T-cell (primary cell): Measurements from ENCODE around the gene LOXHD1. TPM values are rescaled to one million over a fixed set of nuclear protein-coding genes. Genes with fewer than 3 reads are reported as not detected.
A peak's percentile ranks its signal among the peaks of the same experiment; 100 is the strongest.

Source experiments
- ATAC-seq, 4 experiments: fragments of 200-7000 bp in 3 of 4; fragments of 150-1000 bp in 1 of 4; cut with Tn5 transposase; replicated peaks in 1 of 4; 1 replicate in 3 of 4; 2 replicates in 1 of 4; pipeline ENCODE4 v1.10.0; 2021; ENCODE audit warnings: moderate library complexity in 3 of 4, mild to moderate bottlenecking in 2 of 4, moderate number of reproducible peaks in 1 of 4
- CTCF ChIA-PET, 2 donors: fragments of 300-600 bp; sonication (Branson Sonifier 250); formaldehyde crosslinking; loops; one replicate each; lab custom pipeline; 2022; ENCODE audit warnings: antibody characterized with exemption in 2 of 2; lab: Charles Lee
- POLR2A ChIA-PET, 2 donors: fragments of 300-600 bp; sonication (Branson Sonifier 250); formaldehyde crosslinking; loops; one replicate each; lab custom pipeline; 2022; ENCODE audit warnings: antibody characterized with exemption in 2 of 2; lab: Charles Lee
- DNase-seq, 35 experiments: peaks; one replicate each; pipeline versions ENCODE4 v3.0.0 to v3.0.0-alpha.2; 2013 to 2023
- H3K27ac ChIP-seq: one replicate; pipeline ENCODE4 v1.5.1; 2013; ENCODE audit warnings: low read length
- H3K27me3 ChIP-seq, 2 experiments: replicated peaks in 1 of 2; 1 replicate in 1 of 2; 2 replicates in 1 of 2; pipeline versions ENCODE4 v1.6.1 to v1.7.0; 2013; ENCODE audit warnings: low read length in 1 of 2, mixed read lengths in 1 of 2; ENCODE audit not compliant: control insufficient read depth in 2 of 2, insufficient read depth in 2 of 2; ENCODE audit errors: extremely low read depth in 1 of 2
- H3K36me3 ChIP-seq, 2 donors: 1 replicate in 1 of 2; 2 replicates in 1 of 2; pipeline versions ENCODE4 v1.6.1 to v1.7.0; 2013; ENCODE audit warnings: low read length in 1 of 2; ENCODE audit not compliant: control insufficient read depth in 2 of 2, insufficient read depth in 1 of 2; ENCODE audit errors: extremely low read depth in 1 of 2
- H3K4me1 ChIP-seq, 2 experiments: 1 replicate in 1 of 2; 2 replicates in 1 of 2; pipeline versions ENCODE4 v1.6.1 to v1.7.0; 2013; ENCODE audit warnings: low read length in 2 of 2, mixed read lengths in 1 of 2; ENCODE audit not compliant: insufficient read depth in 2 of 2, control insufficient read depth in 1 of 2; ENCODE audit errors: extremely low read depth in 1 of 2
- H3K4me3 ChIP-seq, 2 donors: 1 replicate in 1 of 2; 2 replicates in 1 of 2; pipeline versions ENCODE4 v1.5.1 to v1.7.0; 2013; ENCODE audit warnings: mild to moderate bottlenecking in 2 of 2, low read length in 1 of 2, moderate library complexity in 1 of 2; ENCODE audit not compliant: control insufficient read depth in 1 of 2; ENCODE audit errors: extremely low read depth in 1 of 2
- H3K9me3 ChIP-seq: 2 replicates; pipeline ENCODE4 v1.7.0; 2013
- H3K27ac Mint-ChIP-seq, 2 donors: one replicate each; pipeline ENCODE4 v1.8.0; 2020 to 2021; ENCODE audit warnings: mild to moderate bottlenecking in 2 of 2, mixed read lengths in 2 of 2
- H3K27me3 Mint-ChIP-seq, 2 donors: one replicate each; pipeline ENCODE4 v1.8.0; 2021 to 2022; ENCODE audit warnings: mixed read lengths in 2 of 2
- H3K36me3 Mint-ChIP-seq: one replicate; pipeline ENCODE4 v1.8.0; 2021; ENCODE audit warnings: mixed read lengths
- H3K4me1 Mint-ChIP-seq, 3 donors: one replicate each; pipeline ENCODE4 v1.8.0; 2020 to 2022; ENCODE audit warnings: mixed read lengths in 3 of 3, mild to moderate bottlenecking in 1 of 3
- H3K4me3 Mint-ChIP-seq, 3 donors: one replicate each; pipeline ENCODE4 v1.8.0; 2020 to 2022; ENCODE audit warnings: mild to moderate bottlenecking in 3 of 3, mixed read lengths in 3 of 3, moderate library complexity in 3 of 3
- H3K9me3 Mint-ChIP-seq, 3 donors: one replicate each; pipeline ENCODE4 v1.8.0; 2020 to 2022; ENCODE audit warnings: mixed read lengths in 3 of 3
- WGBS: methylation state at CpG from one replicate; pipeline ENCODE4 v1.1.5; 2013; ENCODE audit warnings: missing lambda C conversion rate; ENCODE audit not compliant: insufficient coverage; 5-methylcytosine and 5-hydroxymethylcytosine counted together
- total RNA-seq, 35 experiments: library from RNA in 6 of 35; stranded (reverse) in 6 of 35; fragments of 120-200 nt in 1 of 35; gene quantifications; one replicate each; pipeline versions ENCODE4 v1.2.1 to v1.2.4 and lab custom pipeline; 2013 to 2026

LOXHD1 gene
- total RNA-seq, 5 donors from 2014 or later (not counting 1 experiment from before 2014, with no cell fraction given), result 0.07 to 0.21 (median 0.15) TPM; not detected in 1

GRCh38 chr18:46546111-46546640, 110.8 kb downstream of the LOXHD1 start:
- no peaks in the 10 kb centered on the region for H3K9me3 ChIP-seq
- POLR2A ChIA-PET, result no interaction called here
- no peaks in the 10 kb centered on the region for H3K36me3 ChIP-seq
- H3K4me1 Mint-ChIP-seq, result peaks cover 3 to 6% (median 4%) of the 10 kb centered on the region in 3 donors
- ATAC-seq (no peak), DNase-seq (no peak)
- H3K27ac Mint-ChIP-seq, result no peak overlapping the region
- no peak overlapping the region for H3K4me3 ChIP-seq
- peaks cover 0 to 6% (median 0%) of the 10 kb centered on the region in 3 donors for H3K9me3 Mint-ChIP-seq
- H3K27me3 ChIP-seq, result peaks cover 0 to 11% of the 10 kb centered on the region in 2 experiments
- no peak overlapping the region for H3K27ac ChIP-seq
- CTCF ChIA-PET, result no interaction called here
- H3K36me3 Mint-ChIP-seq, result no peaks in the 10 kb centered on the region
- H3K4me3 Mint-ChIP-seq, result no peak overlapping the region
- H3K4me1 ChIP-seq, result no peaks in the 10 kb centered on the region
- H3K27me3 Mint-ChIP-seq, result peaks cover 5 to 9% of the 10 kb centered on the region in 2 donors

- Histone ChIP-seq H3K4me1 (no peaks in the 10 kb centered on the region), H3K36me3 (no peaks in the 10 kb centered on the region), H3K27ac (no peak overlapping the region), H3K4me3 (no peak overlapping the region), H3K9me3 (no peaks in the 10 kb centered on the region), H3K27me3 (peaks cover 0 to 9% of the 10 kb centered on the region in 2 experiments)
- no peak for ATAC-seq
- WGBS, result 56% methylated on average over 4 of the region's 5 CpGs
- Mint-ChIP-seq H3K4me1 (peaks cover 3 to 6% (median 4%) of the 10 kb centered on the region in 3 donors), H3K36me3 (no peaks in the 10 kb centered on the region), H3K4me3 (no peak overlapping the region), H3K27ac (no peak overlapping the region), H3K27me3 (peaks cover 8 to 12% of the 10 kb centered on the region in 2 donors), H3K9me3 (peaks cover 0 to 6% (median 0%) of the 10 kb centered on the region in 3 donors)
- POLR2A ChIA-PET, result no interaction called here
- CTCF ChIA-PET, result no interaction called here
- no peak for DNase-seq
Measured at GRCh38 chr18:46542545-46542944, 114.5 kb downstream of the LOXHD1 start.

GRCh38 chr18:46541626-46542189, 115.3 kb downstream of the LOXHD1 start:
- Histone ChIP-seq H3K36me3 (no peaks in the 10 kb centered on the region), H3K4me3 (no peak overlapping the region), H3K27me3 (peaks cover 0 to 5% of the 10 kb centered on the region in 2 experiments), H3K9me3 (no peaks in the 10 kb centered on the region), H3K27ac (no peak overlapping the region), H3K4me1 (no peaks in the 10 kb centered on the region)
- H3K36me3 Mint-ChIP-seq, result no peaks in the 10 kb centered on the region
- no peak for ATAC-seq
- H3K9me3 Mint-ChIP-seq, result peaks cover 0 to 6% (median 0%) of the 10 kb centered on the region in 3 donors
- H3K4me3 Mint-ChIP-seq, result no peak overlapping the region
- ChIA-PET CTCF (no interaction called here), POLR2A (no interaction called here)
- no peak for DNase-seq
- H3K4me1 Mint-ChIP-seq, result peaks cover 3 to 6% (median 4%) of the 10 kb centered on the region in 3 donors
- WGBS, result 71% methylated on average over 2 of the region's 7 CpGs
- H3K27me3 Mint-ChIP-seq, result peaks cover 8% of the 10 kb centered on the region in 2 donors
- no peak overlapping the region for H3K27ac Mint-ChIP-seq

- no CpG with 5 or more reads among the region's 3 CpGs for WGBS
- no peak for ATAC-seq
- Histone ChIP-seq H3K4me1 (no peaks in the 10 kb centered on the region), H3K9me3 (no peaks in the 10 kb centered on the region), H3K4me3 (no peak overlapping the region), H3K36me3 (no peaks in the 10 kb centered on the region), H3K27me3 (peaks cover 0 to 5% of the 10 kb centered on the region in 2 experiments), H3K27ac (no peak overlapping the region)
- H3K27me3 Mint-ChIP-seq, result peaks cover 7 to 9% of the 10 kb centered on the region in 2 donors
- no peak for DNase-seq
- H3K27ac Mint-ChIP-seq, result no peak overlapping the region
- H3K9me3 Mint-ChIP-seq, result no peaks in the 10 kb centered on the region
- ChIA-PET CTCF (no interaction called here), POLR2A (no interaction called here)
- H3K4me3 Mint-ChIP-seq, result no peak overlapping the region
- H3K36me3 Mint-ChIP-seq, result no peaks in the 10 kb centered on the region
- H3K4me1 Mint-ChIP-seq, result peaks cover 3 to 6% (median 4%) of the 10 kb centered on the region in 3 donors
Measured at GRCh38 chr18:46538376-46538775, 118.6 kb downstream of the LOXHD1 start.

GRCh38 chr18:46536215-46536874, 120.7 kb downstream of the LOXHD1 start:
- DNase-seq, result peak in 4 of 35 experiments; percentile 9 to 32 (median 17)
- Histone ChIP-seq H3K27me3 (peaks cover 0 to 9% of the 10 kb centered on the region in 2 experiments), H3K4me3 (no peak overlapping the region), H3K27ac (no peak overlapping the region), H3K4me1 (no peaks in the 10 kb centered on the region), H3K36me3 (no peaks in the 10 kb centered on the region), H3K9me3 (no peaks in the 10 kb centered on the region)
- H3K9me3 Mint-ChIP-seq, result no peaks in the 10 kb centered on the region
- no peaks in the 10 kb centered on the region for H3K36me3 Mint-ChIP-seq
- 40% methylated on average over 1 of the region's 11 CpGs for WGBS
- H3K27ac Mint-ChIP-seq, result no peak overlapping the region
- ChIA-PET CTCF (no interaction called here), POLR2A (no interaction called here)
- H3K27me3 Mint-ChIP-seq, result peaks cover 7 to 9% of the 10 kb centered on the region in 2 donors
- ATAC-seq, result no peak
- H3K4me1 Mint-ChIP-seq, result no peaks in the 10 kb centered on the region
- no peak overlapping the region for H3K4me3 Mint-ChIP-seq

- Mint-ChIP-seq H3K4me1 (no peaks in the 10 kb centered on the region), H3K9me3 (no peaks in the 10 kb centered on the region), H3K36me3 (no peaks in the 10 kb centered on the region), H3K27ac (no peak overlapping the region), H3K4me3 (no peak overlapping the region), H3K27me3 (peaks cover 6 to 10% of the 10 kb centered on the region in 2 donors)
- ATAC-seq (no peak), DNase-seq (no peak)
- Histone ChIP-seq H3K9me3 (no peaks in the 10 kb centered on the region), H3K4me3 (no peak overlapping the region), H3K27ac (no peak overlapping the region), H3K27me3 (peaks cover 0 to 4% of the 10 kb centered on the region in 2 experiments), H3K36me3 (no peaks in the 10 kb centered on the region), H3K4me1 (no peaks in the 10 kb centered on the region)
- ChIA-PET CTCF (interaction anchor here in 1 of 2 donors (0.6 kb wide), 1 partner anchor 40 kb away, joined by 10 read pairs; no protein-coding TSS in a partner anchor), POLR2A (no interaction called here)
- WGBS, result no CpG with 5 or more reads among the region's 2 CpGs
Measured at GRCh38 chr18:46531482-46531881, 125.5 kb downstream of the LOXHD1 start.
